Endometrial microvascular endothelial cells (primary cell): ENCODE measurements around the gene SOBP. TPM values are rescaled to one million over a fixed set of nuclear protein-coding genes. Genes with fewer than 3 reads are reported as not detected.

Source experiments
- in situ Hi-C: cut with HindIII; loops from 2 replicates; pipeline ENCODE4 v1.10.0; 2017; ENCODE audit warnings: low sequenced_read_pairs, low pct_unique_long_range_greater_than_20kb; ENCODE audit errors: inconsistent ontology term
- total RNA-seq: library from RNA; depleted of rRNA; stranded (reverse); fragments of >200 nt; gene quantifications from one replicate; pipeline ENCODE4 v1.2.3, GENCODE V29; 2015; ENCODE audit errors: inconsistent ontology term

The SOBP gene
- total RNA-seq, 1 donor from 2014 or later: 0.37 TPM

- in situ Hi-C loops: no loop called here
Observed at GRCh38 chr6:107600936-107601335, 111.0 kb downstream of the SOBP start.

GRCh38 chr6:107601406-107601805 is 111.5 kb downstream of the SOBP start:
- in situ Hi-C loops: no loop called here

- in situ Hi-C loops: no loop called here
Observed at GRCh38 chr6:107602321-107603005, 112.5 kb downstream of the SOBP start.

- in situ Hi-C loops: no loop called here
Observed at GRCh38 chr6:107603006-107603370, 113.1 kb downstream of the SOBP start.

DNA sequence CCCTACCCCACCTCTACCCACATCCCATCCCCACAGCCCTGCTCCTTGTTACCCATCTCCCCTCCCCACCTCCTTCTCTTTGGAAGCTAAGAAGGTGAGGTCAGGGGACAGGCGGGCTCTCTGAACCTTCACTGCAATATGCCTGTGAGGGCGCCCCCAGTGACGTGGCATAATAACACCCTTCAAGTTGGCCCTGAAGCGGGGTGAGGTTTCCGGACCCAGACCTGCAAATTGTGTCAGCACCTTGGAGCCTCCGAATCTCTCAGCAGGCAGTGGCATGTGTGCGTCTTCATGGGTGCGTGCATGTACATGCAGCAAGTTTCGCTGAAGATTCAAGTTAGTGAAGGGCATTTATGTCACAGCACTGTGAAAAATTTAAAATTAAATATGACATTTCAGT is 114.6 kb downstream of the SOBP start:
- in situ Hi-C loops: no loop called here

DNA sequence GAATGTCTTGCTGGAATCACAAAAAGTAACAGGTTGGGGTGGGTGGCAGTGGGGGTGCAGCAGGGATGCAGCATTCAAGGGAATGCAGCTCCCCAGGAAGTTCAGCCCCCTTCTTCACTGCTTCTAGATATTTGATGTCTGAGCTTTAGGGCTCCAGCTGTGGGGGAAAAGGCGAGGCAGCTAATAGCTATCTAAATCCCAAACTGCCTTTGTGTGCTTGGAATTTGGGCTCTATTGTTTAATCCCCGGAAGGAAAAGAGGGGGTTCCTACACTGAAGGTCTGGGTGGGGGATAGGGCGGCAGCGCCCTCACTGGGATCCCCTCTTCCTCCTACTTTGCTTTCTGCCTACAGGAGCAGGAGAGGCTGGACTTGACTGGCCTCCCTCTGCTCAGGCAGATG is 116.5 kb downstream of the SOBP start:
- in situ Hi-C loops: no loop called here

DNA sequence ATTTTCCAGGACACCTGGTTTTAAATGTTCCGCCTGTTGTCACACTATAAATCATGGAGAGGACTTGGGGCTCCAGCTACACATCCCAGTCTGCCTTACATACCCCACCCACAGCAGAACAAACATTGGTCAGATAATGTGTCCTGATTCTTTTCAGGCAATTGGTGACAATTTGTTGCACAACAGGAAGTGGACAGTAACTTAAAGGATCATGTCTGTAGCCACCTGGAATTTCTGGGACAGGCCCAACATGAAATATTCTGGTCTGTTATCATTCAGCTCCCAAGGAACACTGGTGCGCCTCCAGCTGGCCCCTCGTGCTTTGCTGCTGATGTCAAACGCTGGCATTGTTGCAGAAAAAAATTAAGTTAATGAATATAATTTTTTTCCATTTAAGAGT is 117.2 kb downstream of the SOBP start:
- in situ Hi-C loops: no loop called here

- in situ Hi-C loops: no loop called here
Observed at GRCh38 chr6:107611094-107611810, 121.3 kb downstream of the SOBP start.

DNA sequence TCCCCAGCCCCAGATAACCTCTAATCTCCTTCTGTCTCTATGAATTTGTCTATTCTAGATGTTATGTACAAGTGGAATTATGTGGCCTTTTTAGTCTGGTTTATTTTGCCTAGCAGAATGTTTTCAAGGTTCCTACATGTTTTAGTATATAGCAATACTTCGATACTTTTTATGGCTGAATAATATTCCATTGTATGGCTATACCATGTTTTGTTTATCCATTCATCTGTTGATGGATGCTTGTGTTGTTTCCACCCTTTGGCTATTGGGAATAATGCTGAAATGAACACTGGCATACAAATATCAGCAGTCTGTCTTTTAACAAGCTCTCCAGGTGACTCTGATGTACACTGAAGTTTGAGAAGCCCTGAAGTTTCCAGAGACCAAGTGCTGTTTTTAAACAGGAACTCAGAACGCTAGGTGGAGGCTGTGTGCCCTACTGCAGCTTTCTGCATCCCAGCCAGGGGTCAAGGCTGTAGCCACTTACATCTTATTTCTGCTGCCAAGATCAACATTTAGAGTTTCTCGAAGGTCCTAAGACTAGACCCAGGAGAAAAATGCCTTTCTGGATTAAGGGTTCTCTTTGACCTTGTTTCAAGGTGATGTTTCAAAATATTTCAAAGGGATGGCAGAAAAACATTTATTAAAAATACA is 123.0 kb downstream of the SOBP start:
- in situ Hi-C loops: no loop called here

GRCh38 chr6:107613651-107614379 is 123.9 kb downstream of the SOBP start:
- in situ Hi-C loops: no loop called here

DNA sequence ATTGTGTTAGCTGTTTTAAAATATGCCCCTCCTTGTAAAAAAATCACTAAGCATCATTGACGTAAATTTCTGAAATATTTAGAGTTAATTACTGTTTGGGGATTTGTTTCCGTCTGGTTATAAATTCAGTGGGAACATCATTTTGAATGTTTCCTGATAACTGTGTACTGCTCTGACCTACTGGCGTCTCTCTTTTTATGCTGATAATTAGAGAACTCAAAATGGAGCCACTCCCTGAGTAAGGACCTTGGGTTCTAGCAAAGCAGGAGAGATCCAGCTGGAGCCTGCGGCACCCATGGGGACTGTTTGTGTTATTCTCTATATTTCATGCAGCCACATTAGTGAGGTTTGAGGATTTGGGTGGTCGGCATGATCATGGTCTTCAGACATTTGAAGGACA is 124.9 kb downstream of the SOBP start:
- in situ Hi-C loops: no loop called here

DNA sequence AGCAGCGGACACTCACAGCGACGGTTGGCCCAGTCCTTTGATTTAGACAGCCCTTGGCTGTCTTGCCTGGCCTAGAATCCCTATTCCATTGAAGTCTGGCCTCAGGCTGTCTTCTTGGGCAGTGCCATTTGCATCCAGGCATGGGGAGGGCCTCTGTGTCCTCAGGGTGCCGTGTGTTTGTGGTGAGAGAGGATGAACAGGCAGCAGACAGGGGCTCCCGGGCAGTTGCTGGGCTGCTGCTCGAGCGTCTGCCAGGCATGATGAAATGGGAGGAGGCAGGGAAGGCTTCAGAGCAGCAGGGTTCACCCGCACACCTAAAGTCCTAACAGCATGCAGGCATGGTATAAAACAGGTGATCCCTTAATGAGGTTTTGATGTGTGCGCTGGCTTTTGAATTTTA is 126.9 kb downstream of the SOBP start:
- in situ Hi-C loops: no loop called here

DNA sequence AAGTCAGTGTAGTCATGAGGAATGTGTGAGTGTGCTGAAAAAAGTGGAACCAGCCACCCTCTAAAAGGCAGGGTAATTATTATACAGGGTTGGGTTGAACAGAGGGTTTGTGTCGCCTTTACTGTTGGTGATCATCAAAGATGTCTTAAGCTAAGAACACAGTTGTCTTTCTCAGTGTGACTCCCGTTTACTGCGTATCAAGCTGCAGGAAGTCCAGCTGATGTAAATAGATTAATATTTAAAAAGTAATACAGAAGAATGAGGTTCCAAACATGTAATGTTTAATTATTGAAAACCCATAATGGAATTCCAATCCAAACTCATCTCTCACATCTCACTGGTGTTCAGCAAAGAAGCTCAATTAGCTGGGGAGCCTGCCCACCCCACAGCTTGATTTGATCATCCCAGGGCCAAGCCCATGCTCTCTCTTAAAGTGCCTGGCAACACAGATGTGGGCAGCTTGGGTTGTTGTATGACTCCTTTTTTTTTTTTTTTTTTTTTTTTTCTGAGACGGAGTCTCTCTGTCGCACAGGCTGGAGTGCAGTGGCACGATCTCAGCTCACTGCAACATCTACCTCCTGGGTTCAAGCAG is 127.5 kb downstream of the SOBP start:
- in situ Hi-C loops: no loop called here

DNA sequence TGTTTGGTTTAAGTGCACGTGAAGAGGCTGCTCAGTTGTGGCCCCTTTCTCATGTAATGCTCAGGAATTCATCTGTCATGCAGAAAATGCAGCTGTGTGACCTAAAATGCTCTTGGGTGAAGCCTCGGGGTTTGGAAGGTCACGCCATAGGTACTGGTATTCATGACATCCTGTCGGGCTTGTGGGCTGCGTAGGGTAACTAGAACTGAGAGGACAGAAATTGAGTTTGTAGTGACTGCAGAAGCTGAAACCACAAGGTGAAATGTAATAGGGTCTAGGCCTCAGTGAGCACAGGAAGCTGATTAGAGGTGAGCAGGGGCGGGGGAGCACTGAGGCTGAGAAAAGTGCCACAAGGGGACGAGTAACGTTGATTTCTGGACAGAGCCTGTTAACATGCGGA is 128.8 kb downstream of the SOBP start:
- in situ Hi-C loops: no loop called here

DNA sequence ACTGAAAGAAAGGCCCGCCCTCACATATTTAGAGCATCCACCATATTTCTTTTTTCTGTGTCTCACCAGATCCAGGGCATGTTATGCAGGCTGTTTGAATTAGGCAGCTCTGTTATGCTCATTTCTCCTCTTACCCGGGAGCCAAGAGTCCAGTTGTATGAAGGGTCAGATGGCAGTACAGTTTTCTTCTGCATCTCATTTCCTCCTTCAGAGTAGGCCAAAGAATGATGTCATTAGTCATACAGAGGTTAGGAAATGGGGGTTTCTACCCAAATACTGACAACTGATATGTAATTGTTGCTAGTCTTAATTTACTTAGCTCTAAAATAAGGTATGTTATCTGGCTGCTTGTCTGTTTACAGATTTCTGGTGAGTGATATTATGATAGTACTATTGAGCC is 130.8 kb downstream of the SOBP start:
- in situ Hi-C loops: no loop called here

GRCh38 chr6:107621229-107621937 is 131.5 kb downstream of the SOBP start:
- in situ Hi-C loops: no loop called here

GRCh38 chr6:107622269-107622668 is 132.4 kb downstream of the SOBP start:
- in situ Hi-C loops: no loop called here

- in situ Hi-C loops: no loop called here
Observed at GRCh38 chr6:107624050-107624449, 134.1 kb downstream of the SOBP start.

- in situ Hi-C loops: no loop called here
Observed at GRCh38 chr6:107624541-107624940, 134.6 kb downstream of the SOBP start.
